ENCODE results near the gene NME5. TPM values are rescaled to one million over a fixed set of nuclear protein-coding genes. Genes with fewer than 3 reads are reported as not detected.

Gene NME5
- total RNA-seq, 4 donors from 2014 or later, result 1.1 to 1.7 TPM; not detected in 2

DNA sequence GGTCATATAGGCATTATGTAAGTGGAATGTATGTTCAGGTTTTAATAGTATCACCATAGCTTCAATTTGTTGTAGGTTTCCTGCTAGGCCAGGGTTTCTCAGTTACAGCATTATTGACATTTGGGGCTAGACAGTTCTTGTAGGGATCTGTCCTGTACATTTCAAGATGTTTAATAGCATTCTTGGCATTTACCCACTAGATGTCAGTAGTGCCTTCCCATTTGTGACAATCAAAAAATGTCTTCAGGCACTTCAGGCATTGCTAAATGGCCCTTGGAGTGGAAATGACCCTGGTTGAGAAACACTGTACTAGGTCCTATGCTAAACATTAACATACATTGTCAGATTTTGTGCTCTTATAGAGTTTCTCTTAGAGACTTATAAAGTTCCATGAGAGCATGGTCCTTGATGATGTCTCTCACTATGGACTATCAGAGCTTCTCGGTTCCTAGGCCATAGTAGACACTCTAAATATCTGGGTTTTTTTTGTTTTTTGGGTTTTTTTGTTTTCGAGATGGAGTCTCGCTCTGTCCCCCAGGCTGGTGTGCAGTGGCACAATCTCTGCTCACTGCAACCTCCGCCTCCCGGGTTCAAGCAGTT lies 41.1 kb upstream of the NME5 start:
- H3K36me3 ChIP-seq, result peaks cover 18% of the 10 kb centered on the region
- DNase-seq (ENCODE audit: low spot score in 2 of 2), result no peak
- H3K27ac ChIP-seq, result no peak overlapping the region
- H3K27me3 ChIP-seq, result no peaks in the 10 kb centered on the region
- no peaks in the 10 kb centered on the region for H3K9me3 ChIP-seq
- H3K4me3 ChIP-seq, result no peak overlapping the region
- 76% methylated on average over 5 of the region's 5 CpGs for WGBS
- H3K4me1 ChIP-seq, result peaks cover 20% of the 10 kb centered on the region
- TF ChIP-seq, protein P1, sequence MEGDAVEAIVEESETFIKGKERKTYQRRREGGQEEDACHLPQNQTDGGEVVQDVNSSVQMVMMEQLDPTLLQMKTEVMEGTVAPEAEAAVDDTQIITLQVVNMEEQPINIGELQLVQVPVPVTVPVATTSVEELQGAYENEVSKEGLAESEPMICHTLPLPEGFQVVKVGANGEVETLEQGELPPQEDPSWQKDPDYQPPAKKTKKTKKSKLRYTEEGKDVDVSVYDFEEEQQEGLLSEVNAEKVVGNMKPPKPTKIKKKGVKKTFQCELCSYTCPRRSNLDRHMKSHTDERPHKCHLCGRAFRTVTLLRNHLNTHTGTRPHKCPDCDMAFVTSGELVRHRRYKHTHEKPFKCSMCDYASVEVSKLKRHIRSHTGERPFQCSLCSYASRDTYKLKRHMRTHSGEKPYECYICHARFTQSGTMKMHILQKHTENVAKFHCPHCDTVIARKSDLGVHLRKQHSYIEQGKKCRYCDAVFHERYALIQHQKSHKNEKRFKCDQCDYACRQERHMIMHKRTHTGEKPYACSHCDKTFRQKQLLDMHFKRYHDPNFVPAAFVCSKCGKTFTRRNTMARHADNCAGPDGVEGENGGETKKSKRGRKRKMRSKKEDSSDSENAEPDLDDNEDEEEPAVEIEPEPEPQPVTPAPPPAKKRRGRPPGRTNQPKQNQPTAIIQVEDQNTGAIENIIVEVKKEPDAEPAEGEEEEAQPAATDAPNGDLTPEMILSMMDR (IDR thresholded peaks at IDR 0.05), result peak in 1 of 2 donors; percentile 20
- no peak for TF ChIP-seq POLR2AphosphoS5 (IDR thresholded peaks at IDR 0.05)

DNA sequence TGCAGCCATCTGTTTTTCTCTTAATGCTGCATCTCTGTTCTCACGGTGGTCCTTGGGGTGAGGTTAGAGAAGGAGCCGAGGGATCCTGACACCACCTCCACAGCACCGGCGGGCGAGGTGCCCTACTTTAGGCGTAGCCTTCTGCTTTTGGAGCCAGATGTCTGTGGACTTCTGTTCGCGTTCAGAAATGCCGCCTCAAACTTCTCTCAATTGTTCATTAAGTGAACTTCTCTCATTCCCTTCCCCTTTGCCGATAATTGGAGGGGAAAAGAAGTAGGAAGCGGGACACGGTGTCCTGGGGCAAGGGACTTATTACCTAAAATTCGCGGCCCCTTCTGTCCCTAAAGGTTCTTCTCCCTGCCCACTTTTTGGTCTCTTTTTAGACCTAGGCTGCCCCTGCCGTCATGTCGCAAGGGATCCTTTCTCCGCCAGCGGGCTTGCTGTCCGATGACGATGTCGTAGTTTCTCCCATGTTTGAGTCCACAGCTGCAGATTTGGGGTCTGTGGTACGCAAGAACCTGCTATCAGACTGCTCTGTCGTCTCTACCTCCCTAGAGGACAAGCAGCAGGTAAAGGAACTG lies 40.1 kb upstream of the NME5 start:
- Histone ChIP-seq H3K4me3 (peak overlapping the region; percentile 84), H3K4me1 (peaks cover 20% of the 10 kb centered on the region), H3K27me3 (no peaks in the 10 kb centered on the region), H3K27ac (no peak overlapping the region), H3K9me3 (no peaks in the 10 kb centered on the region), H3K36me3 (peaks cover 21% of the 10 kb centered on the region)
- DNase-seq (ENCODE audit: low spot score in 2 of 2), result no peak
- 3% methylated on average over 22 of the region's 23 CpGs for whole genome bisulfite sequencing
- no peak for TF ChIP-seq POLR2A (IDR thresholded peaks at IDR 0.05)
- TF ChIP-seq, protein P1 (IDR thresholded peaks at IDR 0.05), result no peak
- no peak for TF ChIP-seq POLR2AphosphoS5 (IDR thresholded peaks at IDR 0.05)
- TF ChIP-seq EP300 (IDR thresholded peaks at IDR 0.05), result no peak

DNA sequence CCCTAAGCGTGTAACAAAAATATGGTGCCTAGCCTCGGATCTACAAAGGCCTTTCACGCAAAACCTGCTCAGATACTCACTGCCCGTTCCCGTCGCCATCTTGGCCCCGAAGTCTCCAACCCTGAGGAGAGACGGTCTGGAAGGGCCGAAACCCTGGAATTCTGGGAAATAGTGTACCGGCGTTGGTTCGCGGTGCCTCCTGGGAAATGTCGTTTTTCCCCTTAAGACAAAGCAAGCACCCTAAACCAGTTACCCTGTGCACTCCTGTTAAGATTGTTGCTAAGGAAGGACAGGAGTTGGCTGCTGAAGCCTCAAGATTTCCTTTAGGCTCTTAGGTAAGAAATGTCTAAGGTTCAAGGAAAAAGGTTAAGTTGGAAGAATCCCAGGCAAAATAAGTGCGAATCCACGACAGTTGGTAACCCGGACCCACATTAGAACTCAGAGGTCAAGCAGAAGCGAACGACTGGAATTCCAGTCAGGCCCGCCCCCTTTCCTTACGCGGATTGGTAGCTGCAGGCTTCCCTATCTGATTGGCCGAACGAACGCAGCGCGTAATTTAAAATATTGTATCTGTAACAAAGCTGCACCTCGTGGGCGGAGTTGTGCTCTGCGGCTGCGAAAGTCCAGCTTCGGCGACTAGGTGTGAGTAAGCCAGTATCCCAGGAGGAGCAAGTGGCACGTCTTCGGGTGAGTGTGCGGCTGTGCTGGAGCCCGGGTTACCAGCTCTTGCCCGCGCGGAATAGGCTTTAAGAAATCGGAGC lies 39.5 kb upstream of the NME5 start, which contains the start of the genes BRD8 and KIF20A:
BRD8 (minus strand) TSS at position 115 of the 761 bp plus-strand sequence; CDS start at position 99, 16 bp downstream.
KIF20A (plus strand) TSS at position 597 of the 761 bp plus-strand sequence. CDS start 569 bp downstream, outside the sequence.
- DNase-seq (ENCODE audit: low spot score in 2 of 2), result peak; percentile 97 to 98
- H3K27me3 ChIP-seq, result no peaks in the 10 kb centered on the region
- H3K36me3 ChIP-seq, result peaks cover 19% of the 10 kb centered on the region
- H3K27ac ChIP-seq, result peak within 1 kb of the TSS; percentile 86
- H3K9me3 ChIP-seq, result no peaks in the 10 kb centered on the region
- TF ChIP-seq, protein P1 (IDR thresholded peaks at IDR 0.05), result no peak
- no peak for TF ChIP-seq POLR2A (IDR thresholded peaks at IDR 0.05)
- TF ChIP-seq EP300 (IDR thresholded peaks at IDR 0.05), result no peak
- TF ChIP-seq POLR2AphosphoS5 (IDR thresholded peaks at IDR 0.05), result peak in 2 of 3 donors; percentile 44 to 67
- peaks cover 20% of the 10 kb centered on the region for H3K4me1 ChIP-seq
- H3K4me3 ChIP-seq, result peak within 1 kb of the TSS; percentile 84
- 0% methylated on average over 33 of the region's 41 CpGs for WGBS

DNA sequence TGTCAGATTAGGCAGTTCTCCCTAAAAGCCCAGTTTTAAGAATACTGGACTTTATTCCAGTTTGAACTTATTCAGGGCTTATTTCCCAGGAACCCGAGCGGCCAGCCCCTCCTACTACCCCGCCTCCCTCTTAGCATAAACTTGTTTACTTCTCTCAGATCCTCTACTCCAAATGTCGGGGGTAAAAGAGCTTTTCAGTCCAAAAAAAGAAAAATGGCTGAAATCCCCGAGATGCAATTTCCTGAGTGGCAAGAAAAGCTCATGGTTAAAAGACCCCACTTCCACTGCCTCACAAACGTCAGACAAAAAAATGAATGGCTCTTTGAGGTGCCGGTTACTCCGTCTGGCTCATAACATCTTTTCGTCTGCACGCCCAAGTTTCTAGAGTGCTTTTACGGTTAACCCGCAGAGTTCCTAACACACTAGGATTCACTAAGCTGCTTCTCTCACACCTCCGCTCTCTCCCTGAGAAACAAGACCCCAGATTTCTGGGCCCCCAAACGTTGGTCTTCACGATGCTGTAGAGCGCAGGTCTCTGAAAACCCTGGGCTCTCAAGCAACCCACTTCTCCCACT lies 38.8 kb upstream of the NME5 start:
- no peak for DNase-seq (ENCODE audit: low spot score in 2 of 2)
- Histone ChIP-seq H3K27ac (peak overlapping the region; percentile 86), H3K36me3 (peaks cover 23% of the 10 kb centered on the region), H3K27me3 (no peaks in the 10 kb centered on the region), H3K9me3 (no peaks in the 10 kb centered on the region), H3K4me3 (peak overlapping the region; percentile 84), H3K4me1 (peaks cover 20% of the 10 kb centered on the region)
- under 1% methylated on average over 16 of the region's 16 CpGs for whole genome bisulfite sequencing
- TF ChIP-seq, protein P1 (IDR thresholded peaks at IDR 0.05), result no peak
- TF ChIP-seq POLR2AphosphoS5 (IDR thresholded peaks at IDR 0.05) (no peak), EP300 (IDR thresholded peaks at IDR 0.05) (no peak), POLR2A (IDR thresholded peaks at IDR 0.05) (no peak)
